DMS53 treated with DMSO at 0.1 percent for 48 hours (cell line): Measurements from ENCODE around the gene CTSC.

Source experiments
- DNase-seq: peaks from one replicate; lab custom pipeline; 2025; ENCODE audit not compliant: unreplicated experiment; lab: John Stamatoyannopoulos, UW

Gene CTSC

DNA sequence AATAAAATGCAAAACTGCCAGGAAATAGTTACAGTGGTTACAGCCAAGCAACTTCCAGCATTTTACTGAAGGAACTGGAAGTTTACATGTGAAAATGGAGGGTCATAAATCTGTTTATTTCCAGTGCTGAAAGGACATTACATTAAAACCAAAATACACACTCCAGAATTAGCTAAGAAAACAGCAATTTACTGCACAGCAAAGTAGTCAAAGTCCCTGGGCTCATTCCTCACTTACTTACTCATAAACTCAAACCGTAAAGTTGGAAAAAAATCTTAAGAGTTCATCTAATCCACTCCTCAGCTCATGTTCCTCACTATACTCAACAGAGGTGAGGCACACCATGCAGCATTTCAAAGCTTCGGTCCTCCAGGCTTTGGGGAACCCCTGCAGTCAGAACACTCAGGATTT lies 17.4 kb downstream of the CTSC start:
- no peak for DNase-seq

GRCh38 chr11:88318017-88318416 lies 19.5 kb downstream of the CTSC start:
- DNase-seq = no peak

DNA sequence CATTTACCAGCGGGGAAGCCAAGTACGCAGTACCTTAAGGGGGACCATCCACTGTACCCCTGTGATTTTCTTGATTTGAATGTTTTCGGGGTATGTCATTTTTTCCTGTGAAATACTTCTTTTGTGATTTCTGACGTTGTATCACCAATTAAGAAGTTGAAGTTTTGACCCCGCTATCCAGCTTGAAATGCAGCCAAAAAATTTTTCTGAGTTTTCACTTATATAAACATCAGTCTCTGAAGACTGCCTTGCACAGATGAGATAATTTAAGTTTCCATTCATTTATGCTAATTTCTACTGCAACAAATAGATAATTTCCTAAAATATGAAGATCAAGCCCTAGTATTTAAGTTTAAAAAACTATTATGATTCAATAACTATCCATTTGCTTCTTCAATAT lies 20.0 kb downstream of the CTSC start:
- DNase-seq = no peak

GRCh38 chr11:88315981-88316441 lies 21.5 kb downstream of the CTSC start:
- no peak for DNase-seq

GRCh38 chr11:88315015-88315414 lies 22.5 kb downstream of the CTSC start:
- no peak for DNase-seq

- no peak for DNase-seq
These were observed 24.1 kb downstream of the CTSC start for GRCh38 chr11:88313441-88313840.

GRCh38 chr11:88312628-88313027 lies 24.9 kb downstream of the CTSC start:
- DNase-seq = no peak

DNA sequence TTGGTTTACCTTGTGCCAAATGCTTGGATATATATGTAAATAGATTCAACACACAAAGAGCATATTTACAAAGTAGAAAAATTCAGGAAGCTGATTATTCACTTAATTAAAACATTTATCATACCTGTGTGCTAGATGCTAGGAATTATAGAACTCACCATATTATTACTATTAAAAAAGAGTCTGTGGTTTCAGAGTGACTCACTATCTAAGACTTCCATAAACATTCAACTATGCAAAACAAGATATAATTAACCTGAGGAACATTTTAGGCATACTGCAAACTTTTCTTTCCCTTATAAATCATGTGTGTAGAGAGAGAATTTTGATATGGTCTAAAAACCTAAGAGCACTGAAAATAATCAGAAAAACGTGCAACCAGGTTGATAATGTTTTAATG lies 27.3 kb downstream of the CTSC start:
- no peak for DNase-seq

DNA sequence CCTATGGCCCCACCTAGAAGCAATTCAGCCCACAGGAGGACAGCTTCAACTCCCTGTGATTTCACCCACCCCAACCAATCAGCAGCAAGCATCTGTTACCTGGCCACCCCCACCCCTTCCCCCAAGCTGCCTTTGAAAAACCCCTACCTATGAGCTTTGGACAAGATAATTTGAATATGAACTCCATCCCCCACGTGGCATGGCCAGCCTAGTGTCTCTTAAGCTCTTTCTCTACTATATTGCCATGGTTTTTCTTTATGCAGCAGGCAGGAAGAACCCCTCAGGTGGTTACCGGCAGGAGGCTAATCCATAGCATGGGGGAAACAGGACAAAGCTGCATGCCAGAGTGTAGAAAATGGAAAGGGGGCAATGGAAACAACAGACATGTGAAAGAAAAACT lies 29.0 kb downstream of the CTSC start:
- DNase-seq = no peak

DNA sequence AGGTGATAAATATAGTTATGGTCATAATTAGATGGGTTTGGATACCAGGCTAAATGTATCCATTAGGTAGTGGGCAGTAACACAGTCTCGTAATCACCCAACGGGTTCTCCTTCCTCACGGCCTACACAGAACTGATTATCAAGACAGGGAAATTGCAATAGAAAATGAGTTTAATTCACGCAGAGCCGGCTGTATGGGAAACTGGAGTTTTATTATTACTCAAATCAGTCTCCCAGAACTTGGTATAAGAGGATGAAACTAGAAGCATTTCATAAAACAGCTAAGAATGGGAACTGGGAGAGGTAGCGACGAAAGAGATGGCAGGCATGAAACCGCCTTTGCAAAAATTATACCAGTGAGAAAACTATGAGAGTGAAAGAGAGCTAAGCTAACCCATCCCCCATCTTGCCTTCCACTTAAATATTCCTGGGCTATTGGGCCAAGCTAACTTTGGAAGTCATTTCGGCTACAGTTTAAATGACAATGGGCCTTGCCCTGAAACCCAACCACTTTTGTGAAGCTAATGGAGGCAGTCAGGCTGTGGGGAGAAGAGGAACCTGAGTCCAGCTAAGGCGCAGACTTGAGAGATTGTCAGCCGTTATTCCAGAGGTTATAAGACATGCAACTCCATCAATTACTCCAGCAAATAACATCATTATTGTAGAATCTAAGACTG lies 29.6 kb downstream of the CTSC start:
- DNase-seq = no peak

DNA sequence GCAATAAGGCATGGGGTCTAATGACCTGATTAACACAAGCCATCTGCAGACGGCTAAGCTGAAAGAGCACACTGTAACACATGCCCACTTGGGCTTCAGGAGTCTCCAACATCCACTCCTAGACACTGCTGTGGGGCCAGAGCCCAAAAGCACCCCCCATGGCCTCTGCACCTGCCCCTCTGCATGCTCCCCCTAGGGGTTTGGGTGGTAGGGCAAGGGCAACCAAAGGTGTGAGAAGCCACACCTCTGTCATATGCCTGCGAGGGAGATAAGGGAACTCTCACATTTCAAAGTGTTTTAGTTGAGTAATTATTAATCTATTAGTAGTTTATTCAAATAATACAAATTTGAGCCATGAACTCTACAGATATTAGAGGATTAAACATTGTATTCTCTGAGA lies 30.8 kb downstream of the CTSC start:
- no peak for DNase-seq

GRCh38 chr11:88305430-88305829 lies 32.1 kb downstream of the CTSC start:
- no peak for DNase-seq

DNA sequence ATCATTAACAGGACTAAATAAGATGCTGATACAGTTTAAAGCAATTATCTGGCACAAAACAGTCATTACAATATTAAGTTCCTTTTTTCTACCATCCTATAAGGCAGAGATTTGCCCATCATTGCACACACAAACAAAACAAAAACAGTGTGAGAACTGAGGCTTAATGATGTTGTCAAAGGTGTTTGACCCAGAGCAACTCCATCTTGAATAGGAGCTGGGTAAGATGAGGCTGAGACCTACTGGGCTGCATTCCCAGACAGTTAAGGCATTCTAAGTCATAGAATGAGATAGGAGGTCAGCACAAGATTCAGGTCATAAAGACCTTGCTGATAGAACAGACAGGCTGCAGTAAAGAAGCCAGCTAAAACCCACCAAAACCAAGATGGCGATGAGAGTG lies 33.2 kb downstream of the CTSC start:
- DNase-seq = no peak

DNA sequence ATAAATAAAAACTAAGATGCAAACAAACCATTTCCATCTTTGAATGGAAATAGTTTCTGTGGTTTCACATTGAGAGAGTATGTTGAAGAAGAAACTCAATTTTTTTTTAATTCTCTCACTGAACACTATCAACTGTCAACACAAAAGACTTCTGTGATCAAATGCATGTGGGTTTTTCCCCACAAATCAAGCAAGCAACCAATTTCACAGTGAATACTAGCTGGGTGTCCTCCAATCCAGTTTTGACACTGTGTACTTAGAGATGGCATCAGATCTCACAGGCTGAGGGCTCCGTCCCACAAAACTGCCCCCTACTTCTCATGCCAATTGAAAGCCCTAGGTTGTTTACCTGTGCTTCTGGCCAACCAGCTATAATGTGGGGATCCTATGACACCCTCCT lies 34.5 kb downstream of the CTSC start:
- no peak for DNase-seq

DNA sequence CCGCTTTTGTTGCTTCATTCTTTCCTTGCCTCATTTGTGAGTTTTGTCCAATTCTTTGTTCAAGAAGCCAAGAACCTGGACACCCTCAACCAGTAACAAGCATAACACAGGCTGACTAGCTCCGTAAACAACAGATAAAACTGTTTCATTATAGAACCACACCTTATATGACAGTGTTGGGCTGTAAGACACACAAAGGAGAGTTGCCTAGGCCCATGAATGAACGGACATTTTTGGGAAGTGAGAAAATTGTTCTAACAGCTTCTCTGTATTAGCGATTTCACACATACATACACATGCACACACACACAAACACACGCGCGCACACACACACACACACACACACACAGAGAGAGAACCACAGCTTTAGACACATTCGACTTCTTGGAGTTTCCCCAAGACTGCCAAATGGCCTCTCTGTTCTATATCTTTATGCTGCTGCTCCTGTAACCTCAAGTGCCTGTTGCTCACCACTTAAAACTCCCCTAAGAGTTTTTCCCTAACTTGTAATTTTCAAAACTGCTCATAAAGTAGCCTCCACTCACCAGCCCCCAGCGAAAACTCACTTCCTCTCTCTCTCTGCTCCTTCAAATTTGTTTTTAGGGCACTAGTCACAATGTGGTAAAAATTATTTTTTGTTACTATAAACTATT lies 35.9 kb downstream of the CTSC start:
- no peak for DNase-seq

DNA sequence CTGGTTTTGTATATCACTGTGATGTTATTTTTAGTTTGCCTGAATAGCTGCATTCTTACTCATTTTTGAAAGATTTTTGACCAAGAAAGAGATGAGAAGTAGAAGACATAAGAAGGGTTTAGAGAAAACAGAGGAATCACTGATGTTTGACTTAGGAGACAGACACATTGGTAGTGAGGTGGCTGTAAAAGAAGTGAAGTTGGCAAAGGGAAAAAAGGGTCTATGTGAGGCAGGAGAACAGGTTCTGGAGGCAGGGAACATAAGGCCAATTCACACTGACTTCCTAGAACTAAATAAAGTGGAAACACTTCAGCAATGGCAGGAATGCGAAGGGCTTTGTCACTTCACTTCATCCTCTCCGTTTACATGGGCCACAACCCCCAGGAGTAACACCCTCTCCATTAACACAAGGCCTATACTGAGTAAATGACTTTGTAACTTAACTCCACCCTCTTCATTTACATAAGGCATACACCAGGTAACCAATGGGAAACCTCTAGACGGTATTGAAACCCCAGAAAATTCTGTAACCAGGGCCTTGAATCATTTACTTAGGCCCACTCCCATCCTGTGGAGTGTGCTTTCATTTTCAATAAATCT lies 36.5 kb downstream of the CTSC start:
- no peak for DNase-seq

DNA sequence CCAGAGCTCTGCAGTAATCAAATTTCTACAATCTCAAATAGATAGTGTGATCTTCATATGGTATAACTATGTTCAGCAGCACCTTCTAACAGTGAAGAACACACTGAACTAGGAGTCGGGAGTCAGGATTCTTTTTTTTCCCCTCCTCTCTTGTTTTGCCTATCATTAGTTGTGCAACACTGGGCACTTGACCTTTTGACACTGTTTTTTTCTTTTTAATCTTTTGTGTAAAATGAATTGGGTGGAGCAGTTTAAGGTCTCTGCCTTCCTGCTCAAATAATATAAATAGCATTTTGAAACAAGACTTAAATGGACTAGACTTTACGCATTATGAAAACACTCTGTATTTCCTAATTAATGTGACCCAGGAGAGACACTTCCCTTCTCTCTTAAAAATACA lies 39.7 kb downstream of the CTSC start:
- no peak for DNase-seq

GRCh38 chr11:88297421-88297820 lies 40.1 kb downstream of the CTSC start:
- DNase-seq = no peak

DNA sequence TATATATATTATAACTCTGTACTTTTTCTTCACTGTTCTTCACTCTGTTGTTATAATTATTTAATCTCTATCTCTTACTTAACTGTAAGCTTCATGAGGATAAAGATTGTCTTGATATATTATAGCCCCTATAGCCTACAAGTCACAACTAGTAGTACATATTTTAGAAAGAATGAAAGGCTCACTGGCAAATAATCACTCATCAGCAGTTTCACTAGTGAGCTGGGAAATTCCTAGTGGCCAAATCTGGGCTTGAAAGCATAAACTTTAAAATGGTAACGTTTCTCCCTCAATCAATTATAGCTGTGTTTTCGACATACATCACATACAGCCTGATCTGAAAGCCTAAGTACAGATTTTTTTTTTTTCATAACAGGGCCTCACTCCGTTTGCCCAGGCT lies 42.5 kb downstream of the CTSC start:
- DNase-seq = no peak

DNA sequence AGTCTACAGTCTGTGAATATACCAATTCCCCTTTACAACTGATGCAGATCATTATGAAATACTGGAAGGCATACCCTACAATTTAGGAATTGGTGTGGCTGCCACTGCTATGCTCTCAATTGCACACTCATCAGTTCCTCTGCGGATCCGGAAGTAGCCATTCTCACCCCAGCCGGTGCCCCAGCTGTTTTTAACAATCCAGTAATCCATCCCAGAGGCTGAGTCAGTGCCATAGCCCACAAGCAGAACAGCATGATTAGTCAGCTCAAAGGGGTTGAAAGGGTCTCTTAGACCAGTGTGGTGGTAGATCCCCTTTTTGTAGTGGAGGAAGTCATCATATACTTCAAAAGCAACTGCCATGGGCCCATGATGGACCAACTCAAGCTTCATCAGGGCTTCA lies 43.6 kb downstream of the CTSC start:
- DNase-seq = no peak

DNA sequence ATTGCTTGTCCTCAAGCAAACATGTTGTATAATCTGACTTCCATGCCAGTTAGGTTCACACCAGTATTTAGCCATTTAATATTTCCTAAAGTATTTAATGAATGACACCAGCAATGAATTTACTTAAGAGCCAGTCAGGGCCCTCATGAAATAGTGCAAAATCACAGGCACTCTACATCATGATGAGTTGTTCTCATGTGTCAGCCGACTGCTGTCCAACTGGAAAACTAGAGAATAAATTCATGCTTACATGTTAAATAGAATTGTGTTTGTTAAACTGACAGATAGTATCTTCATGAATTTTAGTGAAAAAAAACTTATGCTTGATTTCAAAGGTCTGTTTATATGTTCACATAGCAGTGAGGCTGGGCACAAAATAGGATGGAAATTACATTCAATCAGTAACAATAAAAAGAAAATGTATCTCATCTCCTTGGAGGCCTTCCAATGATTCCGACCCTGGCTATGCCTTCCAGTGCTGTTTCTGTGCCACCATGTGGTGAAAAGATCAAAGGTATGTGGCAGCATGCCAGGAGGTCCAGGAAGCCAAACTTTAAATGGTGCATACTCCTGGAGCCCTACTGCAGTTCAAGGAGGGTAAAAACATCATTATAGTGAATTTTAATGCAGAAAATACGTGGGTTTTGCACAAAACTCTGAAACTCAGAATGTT lies 45.2 kb downstream of the CTSC start:
- DNase-seq = no peak

- peak; percentile 88 for DNase-seq
These were observed 49.0 kb downstream of the CTSC start for GRCh38 chr11:88288560-88288959.
